ENCODE measurements around the gene LY86. TPM values are rescaled to one million over a fixed set of nuclear protein-coding genes. Genes with fewer than 3 reads are reported as not detected.

Gene LY86
- total and polyA plus RNA-seq, 2 donors = 13.4 to 17.1 TPM

- Histone ChIP-seq H3K4me1 (ENCODE audit: control insufficient read depth in 2 of 2, insufficient read depth in 2 of 2, low read length in 2 of 2) (peaks cover 32 to 90% of the 10 kb centered on the region in 2 donors), H3K9me3 (ENCODE audit: control insufficient read depth in 2 of 2, insufficient read depth in 1 of 2, low read length in 1 of 2) (peaks cover 0 to 4% of the 10 kb centered on the region in 2 donors), H3K27me3 (ENCODE audit: control insufficient read depth in 2 of 2, insufficient read depth in 1 of 2, low read length in 1 of 2) (no peaks in the 10 kb centered on the region), H3K36me3 (ENCODE audit: control insufficient read depth in 2 of 2, insufficient read depth in 2 of 2, low read length in 1 of 2) (no peaks in the 10 kb centered on the region), H3K27ac (ENCODE audit: low read depth in 1 of 2, low read length in 1 of 2) (peak overlapping the region; percentile 2 to 90), H3K4me3 (ENCODE audit: low read length in 2 of 2) (no peak overlapping the region)
- WGBS = 96% methylated on average over 8 of the region's 8 CpGs
- no peak for DNase-seq (ENCODE audit: low read depth in 6 of 9, low spot score in 9 of 9)
Measured at GRCh38 chr6:6657085-6657819, 68.7 kb downstream of the LY86 start.

DNA sequence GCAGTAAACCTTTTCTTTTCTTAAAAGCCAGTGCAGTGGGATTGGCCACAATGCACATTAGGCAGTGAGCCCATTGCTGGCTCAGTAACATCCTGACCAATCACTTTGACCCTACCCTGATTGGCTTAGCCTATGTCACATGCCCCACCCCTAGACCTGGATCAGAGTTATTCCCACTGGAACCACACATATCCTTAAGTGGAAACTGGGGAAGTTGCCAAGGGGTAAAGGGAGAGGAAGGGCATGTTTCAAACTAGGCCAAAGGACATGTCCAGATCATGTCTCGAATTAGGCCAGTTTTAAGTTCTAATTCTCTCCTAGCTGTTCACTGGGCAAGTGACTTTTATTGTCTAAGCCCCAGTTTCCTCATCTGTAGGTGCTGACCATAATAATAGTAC lies 69.3 kb downstream of the LY86 start:
- Histone ChIP-seq H3K4me3 (ENCODE audit: low read length in 2 of 2) (no peak overlapping the region), H3K9me3 (ENCODE audit: control insufficient read depth in 2 of 2, insufficient read depth in 1 of 2, low read length in 1 of 2) (peaks cover 0 to 4% of the 10 kb centered on the region in 2 donors), H3K27ac (ENCODE audit: low read depth in 1 of 2, low read length in 1 of 2) (peak overlapping the region; percentile 89 to 90), H3K4me1 (ENCODE audit: control insufficient read depth in 2 of 2, insufficient read depth in 2 of 2, low read length in 2 of 2) (peaks cover 32 to 94% of the 10 kb centered on the region in 2 donors), H3K36me3 (ENCODE audit: control insufficient read depth in 2 of 2, insufficient read depth in 2 of 2, low read length in 1 of 2) (no peaks in the 10 kb centered on the region), H3K27me3 (ENCODE audit: control insufficient read depth in 2 of 2, insufficient read depth in 1 of 2, low read length in 1 of 2) (no peaks in the 10 kb centered on the region)
- DNase-seq (ENCODE audit: low read depth in 6 of 9, low spot score in 9 of 9) = no peak
- WGBS = 97% methylated on average over 1 of the region's 1 CpG

GRCh38 chr6:6659600-6660327 lies 71.2 kb downstream of the LY86 start:
- H3K27me3 ChIP-seq (ENCODE audit: control insufficient read depth in 2 of 2, insufficient read depth in 1 of 2, low read length in 1 of 2) = no peaks in the 10 kb centered on the region
- peak overlapping the region; percentile 89 to 90 for H3K27ac ChIP-seq (ENCODE audit: low read depth in 1 of 2, low read length in 1 of 2)
- H3K36me3 ChIP-seq (ENCODE audit: control insufficient read depth in 2 of 2, insufficient read depth in 2 of 2, low read length in 1 of 2) = no peaks in the 10 kb centered on the region
- DNase-seq (ENCODE audit: low read depth in 6 of 9, low spot score in 9 of 9) = peak in 1 of 9 donors; percentile 63
- peaks cover 22 to 75% of the 10 kb centered on the region in 2 donors for H3K4me1 ChIP-seq (ENCODE audit: control insufficient read depth in 2 of 2, insufficient read depth in 2 of 2, low read length in 2 of 2)
- H3K9me3 ChIP-seq (ENCODE audit: control insufficient read depth in 2 of 2, insufficient read depth in 1 of 2, low read length in 1 of 2) = peaks cover 0 to 4% of the 10 kb centered on the region in 2 donors
- WGBS = 28% methylated on average over 7 of the region's 7 CpGs
- H3K4me3 ChIP-seq (ENCODE audit: low read length in 2 of 2) = no peak overlapping the region

DNA sequence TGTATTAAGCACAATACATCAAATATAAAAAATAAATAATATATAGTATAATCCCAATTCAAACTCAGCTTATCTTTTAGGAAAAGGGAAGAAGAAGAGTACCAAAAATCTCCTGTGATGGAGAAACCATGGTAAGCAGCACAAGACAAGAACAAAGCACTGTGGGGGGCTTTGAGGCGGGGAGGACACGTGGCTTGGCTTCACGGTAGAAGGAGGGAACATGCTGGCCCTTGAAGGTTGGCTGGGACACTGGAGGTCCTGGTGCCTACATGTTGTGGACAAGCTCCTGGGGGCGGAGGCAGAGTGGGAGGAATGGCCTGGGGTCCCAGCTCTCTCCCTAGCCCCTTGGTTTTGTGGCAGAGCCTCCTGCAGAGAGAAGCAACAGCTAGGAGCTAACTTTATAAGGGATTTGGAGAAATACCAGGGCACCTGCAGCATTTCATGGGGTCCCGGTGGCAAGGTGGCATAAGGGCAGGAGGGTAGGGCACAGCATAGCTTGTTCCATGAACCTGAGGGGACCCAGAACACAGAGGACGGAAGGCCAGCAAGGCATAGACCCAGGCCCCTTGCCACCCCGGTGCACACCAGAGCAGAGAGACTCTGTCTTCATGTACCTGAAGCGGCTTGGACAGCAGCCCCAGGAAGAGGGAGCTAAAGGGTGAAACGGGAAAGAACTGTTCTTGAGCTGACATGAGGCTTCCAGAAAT lies 72.0 kb downstream of the LY86 start:
- Histone ChIP-seq H3K9me3 (ENCODE audit: control insufficient read depth in 2 of 2, insufficient read depth in 1 of 2, low read length in 1 of 2) (peaks cover 0 to 4% of the 10 kb centered on the region in 2 donors), H3K36me3 (ENCODE audit: control insufficient read depth in 2 of 2, insufficient read depth in 2 of 2, low read length in 1 of 2) (no peaks in the 10 kb centered on the region), H3K27me3 (ENCODE audit: control insufficient read depth in 2 of 2, insufficient read depth in 1 of 2, low read length in 1 of 2) (no peaks in the 10 kb centered on the region), H3K27ac (ENCODE audit: low read depth in 1 of 2, low read length in 1 of 2) (peak overlapping the region; percentile 22 to 90), H3K4me3 (ENCODE audit: low read length in 2 of 2) (no peak overlapping the region), H3K4me1 (ENCODE audit: control insufficient read depth in 2 of 2, insufficient read depth in 2 of 2, low read length in 2 of 2) (peaks cover 16 to 68% of the 10 kb centered on the region in 2 donors)
- 92% methylated on average over 9 of the region's 9 CpGs for WGBS
- DNase-seq (ENCODE audit: low read depth in 6 of 9, low spot score in 9 of 9) = no peak

DNA sequence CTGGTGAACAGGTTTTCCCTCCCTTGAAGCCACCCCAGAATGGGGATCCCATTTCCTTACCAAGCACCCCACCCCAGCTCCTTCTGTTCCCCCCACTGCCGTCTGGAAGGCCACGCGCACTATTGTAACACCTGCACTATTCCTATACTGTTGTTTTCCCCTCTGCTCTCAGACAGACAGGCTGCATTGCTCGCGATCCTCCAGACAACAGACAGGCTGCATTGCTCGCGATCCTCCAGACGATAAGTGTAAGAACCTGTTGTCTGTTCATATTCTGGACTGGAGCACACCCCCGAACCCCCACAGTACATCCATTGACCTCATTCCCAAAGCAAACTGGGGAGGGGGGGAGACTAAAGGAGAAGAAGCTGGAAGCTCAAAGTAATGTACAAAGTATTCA lies 72.7 kb downstream of the LY86 start:
- 88% methylated on average over 9 of the region's 9 CpGs for WGBS
- H3K9me3 ChIP-seq (ENCODE audit: control insufficient read depth in 2 of 2, insufficient read depth in 1 of 2, low read length in 1 of 2) = peaks cover 0 to 4% of the 10 kb centered on the region in 2 donors
- no peak overlapping the region for H3K27ac ChIP-seq (ENCODE audit: low read depth in 1 of 2, low read length in 1 of 2)
- DNase-seq (ENCODE audit: low read depth in 6 of 9, low spot score in 9 of 9) = no peak
- H3K4me3 ChIP-seq (ENCODE audit: low read length in 2 of 2) = no peak overlapping the region
- peaks cover 12 to 62% of the 10 kb centered on the region in 2 donors for H3K4me1 ChIP-seq (ENCODE audit: control insufficient read depth in 2 of 2, insufficient read depth in 2 of 2, low read length in 2 of 2)
- H3K36me3 ChIP-seq (ENCODE audit: control insufficient read depth in 2 of 2, insufficient read depth in 2 of 2, low read length in 1 of 2) = no peaks in the 10 kb centered on the region
- no peaks in the 10 kb centered on the region for H3K27me3 ChIP-seq (ENCODE audit: control insufficient read depth in 2 of 2, insufficient read depth in 1 of 2, low read length in 1 of 2)

DNA sequence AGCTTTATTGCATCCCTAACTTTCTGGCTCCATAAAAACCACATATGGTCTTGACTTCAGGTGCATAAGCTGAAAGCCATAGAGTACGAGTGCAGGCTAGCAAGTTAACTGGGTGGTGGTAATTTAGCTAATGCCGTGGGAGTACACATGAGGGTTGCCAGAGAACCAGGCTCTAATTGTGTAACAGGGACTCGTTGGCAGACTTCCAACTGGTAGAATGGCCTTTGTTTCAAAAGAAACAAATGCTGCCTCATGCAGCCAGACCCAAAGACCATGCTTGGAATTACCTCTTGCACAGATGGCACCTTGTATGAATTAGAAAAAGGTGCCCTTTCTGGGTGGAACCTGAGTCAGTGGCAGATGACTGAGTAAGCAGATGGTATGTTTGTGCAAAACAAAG lies 73.2 kb downstream of the LY86 start:
- Histone ChIP-seq H3K27me3 (ENCODE audit: control insufficient read depth in 2 of 2, insufficient read depth in 1 of 2, low read length in 1 of 2) (no peaks in the 10 kb centered on the region), H3K36me3 (ENCODE audit: control insufficient read depth in 2 of 2, insufficient read depth in 2 of 2, low read length in 1 of 2) (no peaks in the 10 kb centered on the region), H3K4me1 (ENCODE audit: control insufficient read depth in 2 of 2, insufficient read depth in 2 of 2, low read length in 2 of 2) (peaks cover 11 to 57% of the 10 kb centered on the region in 2 donors), H3K9me3 (ENCODE audit: control insufficient read depth in 2 of 2, insufficient read depth in 1 of 2, low read length in 1 of 2) (peaks cover 0 to 4% of the 10 kb centered on the region in 2 donors), H3K4me3 (ENCODE audit: low read length in 2 of 2) (no peak overlapping the region), H3K27ac (ENCODE audit: low read depth in 1 of 2, low read length in 1 of 2) (no peak overlapping the region)
- WGBS = 73% methylated on average over 3 of the region's 3 CpGs
- DNase-seq (ENCODE audit: low read depth in 6 of 9, low spot score in 9 of 9) = no peak

GRCh38 chr6:6663421-6664135 lies 75.1 kb downstream of the LY86 start:
- no peak overlapping the region for H3K27ac ChIP-seq (ENCODE audit: low read depth in 1 of 2, low read length in 1 of 2)
- DNase-seq (ENCODE audit: low read depth in 6 of 9, low spot score in 9 of 9) = no peak
- H3K27me3 ChIP-seq (ENCODE audit: control insufficient read depth in 2 of 2, insufficient read depth in 1 of 2, low read length in 1 of 2) = no peaks in the 10 kb centered on the region
- no peaks in the 10 kb centered on the region for H3K36me3 ChIP-seq (ENCODE audit: control insufficient read depth in 2 of 2, insufficient read depth in 2 of 2, low read length in 1 of 2)
- H3K4me3 ChIP-seq (ENCODE audit: low read length in 2 of 2) = no peak overlapping the region
- H3K4me1 ChIP-seq (ENCODE audit: control insufficient read depth in 2 of 2, insufficient read depth in 2 of 2, low read length in 2 of 2) = peaks cover 4 to 39% of the 10 kb centered on the region in 2 donors
- WGBS = 98% methylated on average over 10 of the region's 10 CpGs
- peaks cover 0 to 4% of the 10 kb centered on the region in 2 donors for H3K9me3 ChIP-seq (ENCODE audit: control insufficient read depth in 2 of 2, insufficient read depth in 1 of 2, low read length in 1 of 2)

DNA sequence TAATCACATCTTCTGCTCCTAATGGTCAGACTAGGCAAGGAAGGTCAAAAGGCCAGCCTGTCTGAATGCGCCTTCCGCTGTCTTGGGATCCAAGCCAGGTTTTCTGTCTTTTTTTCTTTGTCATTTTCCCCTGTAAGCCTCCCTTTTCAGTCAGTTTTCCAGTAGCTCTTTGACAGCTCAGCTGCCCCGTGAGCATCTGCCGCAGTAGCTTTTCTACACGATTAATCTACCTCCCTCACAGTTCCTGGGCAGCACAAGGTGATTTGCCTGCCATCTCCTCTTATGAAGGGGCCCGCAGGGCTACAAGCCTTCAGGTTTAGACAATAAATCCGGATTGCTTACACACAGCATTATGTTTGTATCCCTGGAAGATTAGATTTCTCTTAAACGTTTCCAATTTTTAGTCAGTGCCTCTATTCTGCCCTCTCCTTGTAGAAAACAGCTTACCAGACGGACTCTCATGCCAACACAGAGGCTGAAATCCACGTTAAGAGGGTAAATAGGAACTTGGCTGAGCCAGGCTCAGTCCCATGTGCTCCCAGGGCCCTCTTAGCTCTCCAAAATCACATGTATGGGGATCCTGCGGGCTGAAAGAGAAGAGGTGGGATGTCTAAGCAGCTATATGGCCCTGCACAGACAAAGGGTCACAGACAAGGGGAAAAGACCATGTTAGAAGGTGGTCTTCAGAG lies 77.2 kb downstream of the LY86 start:
- no peak for DNase-seq (ENCODE audit: low read depth in 6 of 9, low spot score in 9 of 9)
- Histone ChIP-seq H3K9me3 (ENCODE audit: control insufficient read depth in 2 of 2, insufficient read depth in 1 of 2, low read length in 1 of 2) (peaks cover 0 to 4% of the 10 kb centered on the region in 2 donors), H3K27me3 (ENCODE audit: control insufficient read depth in 2 of 2, insufficient read depth in 1 of 2, low read length in 1 of 2) (no peaks in the 10 kb centered on the region), H3K4me1 (ENCODE audit: control insufficient read depth in 2 of 2, insufficient read depth in 2 of 2, low read length in 2 of 2) (peaks cover 0 to 18% of the 10 kb centered on the region in 2 donors), H3K27ac (ENCODE audit: low read depth in 1 of 2, low read length in 1 of 2) (no peak overlapping the region), H3K4me3 (ENCODE audit: low read length in 2 of 2) (no peak overlapping the region), H3K36me3 (ENCODE audit: control insufficient read depth in 2 of 2, insufficient read depth in 2 of 2, low read length in 1 of 2) (no peaks in the 10 kb centered on the region)
- WGBS = 88% methylated on average over 11 of the region's 11 CpGs

Measured in thymus (tissue), 11 donors.